HepG2 (cell line): ENCODE results near the gene TK1. TPM values are rescaled to one million over a fixed set of nuclear protein-coding genes. Genes with fewer than 3 reads are reported as not detected.
A peak's percentile ranks its signal among the peaks of the same experiment; 100 is the strongest.

ENCODE experiments used
- AKAP8 ChIP-seq: sonication (generic); formaldehyde crosslinking; IDR thresholded peaks from 2 replicates; pipeline ENCODE4 v1.5.1; 2020; ENCODE audit warnings: mild to moderate bottlenecking, missing genetic modification reagents
- ARNT ChIP-seq: fragments of 450-650 bp; IDR thresholded peaks from 2 replicates; pipeline ENCODE4 v1.6.1; 2017
- CEBPB ChIP-seq: IDR thresholded peaks from 2 replicates; pipeline ENCODE4 v1.6.1; 2011; ENCODE audit warnings: low read depth, low read length, improper control_type of control experiment, borderline replicate concordance
- KLF12 ChIP-seq: sonication (generic); formaldehyde crosslinking; IDR thresholded peaks from 2 replicates; pipeline ENCODE4 v1.4.0; 2020; ENCODE audit warnings: missing genetic modification reagents, borderline replicate concordance
- KLF6 ChIP-seq: IDR thresholded peaks from 2 replicates; pipeline ENCODE4 v1.8.0; 2016; ENCODE audit warnings: missing biosample characterization, missing genetic modification reagents
- RBM22 ChIP-seq: fragments of 200-400 bp; formaldehyde crosslinking; optimal IDR thresholded peaks from 2 replicates; pipeline ENCODE3; 2017; ENCODE audit warnings: mild to moderate bottlenecking, low read length, moderate library complexity
- SAFB2 ChIP-seq: sonication (generic); formaldehyde crosslinking; IDR thresholded peaks from 2 replicates; pipeline ENCODE4 v1.5.1; 2020; ENCODE audit warnings: missing genetic modification reagents, low read depth, mild to moderate bottlenecking, borderline replicate concordance
- SRSF1 ChIP-seq: fragments of 200-400 bp; formaldehyde crosslinking; optimal IDR thresholded peaks from 2 replicates; pipeline ENCODE3; 2017; ENCODE audit warnings: mild to moderate bottlenecking, low read depth, low read length, moderate library complexity
- ZMYM2 ChIP-seq: sonication (generic); formaldehyde crosslinking; IDR thresholded peaks from 2 replicates; pipeline ENCODE4 v1.8.0; 2022; ENCODE audit warnings: mild to moderate bottlenecking, missing genetic modification reagents
- ZNF30 ChIP-seq: sonication (generic); formaldehyde crosslinking; IDR thresholded peaks from 2 replicates; pipeline ENCODE4 v1.5.0; 2020; ENCODE audit warnings: mild to moderate bottlenecking, missing genetic modification reagents
- ZNF546 ChIP-seq: sonication (generic); formaldehyde crosslinking; conservative IDR thresholded peaks from 2 replicates; pipeline ENCODE4 v1.8.1; 2023; ENCODE audit warnings: mild to moderate bottlenecking, missing genetic modification reagents
- ZNF788 ChIP-seq: sonication (generic); formaldehyde crosslinking; IDR thresholded peaks from 2 replicates; pipeline ENCODE4 v1.5.0; 2020; ENCODE audit warnings: mild to moderate bottlenecking, missing genetic modification reagents, borderline replicate concordance
- polyA plus RNA-seq, 8 experiments: library from polyadenylated mRNA; depleted of rRNA in 3 of 8; stranded (reverse) in 7 of 8; unstranded in 1 of 8; fragments of >200 nt; fragmentation: Illumina TruSeq in 4 of 8; extraction: Trizol in 4 of 8; gene quantifications; 2 replicates each; pipeline versions ENCODE4 v1.2.1 to v1.2.3, GENCODE V29; 2011 to 2016; ENCODE audit warnings: low read depth in 4 of 8, missing spikeins in 1 of 8, mixed read lengths in 1 of 8; ENCODE audit not compliant: insufficient read depth in 1 of 8
- total RNA-seq, 5 experiments: library from RNA; depleted of rRNA; stranded (reverse); fragments of >200 nt; fragmentation: Illumina TruSeq; extraction: Trizol; gene quantifications; 2 replicates each; pipeline ENCODE4 v1.2.3, GENCODE V29; 2016; ENCODE audit warnings: low read depth in 1 of 5
- TF ChIP-seq, protein P1 (sequence below): sonication (generic); formaldehyde crosslinking; IDR thresholded peaks from 2 replicates; pipeline ENCODE4 v1.4.0; 2020; ENCODE audit warnings: mild to moderate bottlenecking, missing genetic modification reagents
- TF ChIP-seq, protein P2 (sequence below): sonication (generic); formaldehyde crosslinking; IDR thresholded peaks from 2 replicates; pipeline ENCODE4 v1.4.0; 2020; ENCODE audit warnings: missing genetic modification reagents
- TF ChIP-seq, protein P3 (sequence below): sonication (generic); formaldehyde crosslinking; IDR thresholded peaks from 2 replicates; pipeline ENCODE4 v1.5.1; 2020; ENCODE audit warnings: missing genetic modification reagents, mild to moderate bottlenecking, borderline replicate concordance
- TF ChIP-seq, protein P4 (sequence below): sonication (generic); formaldehyde crosslinking; IDR thresholded peaks from 2 replicates; pipeline ENCODE4 v1.4.0; 2020; ENCODE audit warnings: low read depth, mild to moderate bottlenecking, missing genetic modification reagents

Gene TK1
- total and polyA plus RNA-seq, 2 of the 13 experiments (the other 11 are each of a cell fraction or from before 2014, with no cell fraction given) = 45.0 to 96.0 TPM

DNA sequence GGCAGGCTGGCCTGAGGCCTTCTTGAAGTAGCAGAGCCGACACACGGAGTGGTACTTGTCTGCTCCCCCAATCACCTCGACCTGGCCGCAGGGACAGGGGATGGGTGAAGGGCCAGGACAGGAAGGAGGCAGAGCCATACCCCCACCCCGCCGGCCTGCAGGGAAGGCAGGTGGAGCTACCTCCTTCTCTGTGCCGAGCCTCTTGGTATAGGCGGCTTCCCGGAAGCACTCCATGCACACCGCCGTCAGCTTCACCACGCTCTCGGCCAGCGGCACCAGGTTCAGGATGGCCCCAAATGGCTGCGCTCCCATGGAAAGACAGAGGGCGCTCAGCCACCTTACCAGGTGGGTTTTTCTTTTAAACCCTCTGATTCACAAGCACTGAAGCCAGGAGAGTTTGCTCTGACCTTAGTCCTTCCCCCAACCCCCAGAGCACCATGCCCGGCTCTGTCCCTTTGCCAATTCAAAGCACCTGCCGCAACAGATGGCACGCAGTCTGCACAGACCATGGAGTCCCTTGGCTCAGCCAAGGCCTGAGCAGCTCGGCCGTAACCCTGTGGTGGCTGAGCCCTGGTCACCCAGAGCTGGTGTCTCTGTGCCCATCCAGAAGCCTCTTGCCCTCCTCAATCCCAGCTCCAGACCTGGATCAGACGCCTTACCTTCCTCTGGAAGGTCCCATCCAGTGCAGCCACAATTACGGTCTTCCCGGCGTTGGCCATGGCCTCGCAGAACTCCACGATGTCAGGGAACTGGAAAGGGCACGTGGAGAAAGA, 11.8 kb downstream of the TK1 start (continued):
- TF ChIP-seq, protein P1, sequence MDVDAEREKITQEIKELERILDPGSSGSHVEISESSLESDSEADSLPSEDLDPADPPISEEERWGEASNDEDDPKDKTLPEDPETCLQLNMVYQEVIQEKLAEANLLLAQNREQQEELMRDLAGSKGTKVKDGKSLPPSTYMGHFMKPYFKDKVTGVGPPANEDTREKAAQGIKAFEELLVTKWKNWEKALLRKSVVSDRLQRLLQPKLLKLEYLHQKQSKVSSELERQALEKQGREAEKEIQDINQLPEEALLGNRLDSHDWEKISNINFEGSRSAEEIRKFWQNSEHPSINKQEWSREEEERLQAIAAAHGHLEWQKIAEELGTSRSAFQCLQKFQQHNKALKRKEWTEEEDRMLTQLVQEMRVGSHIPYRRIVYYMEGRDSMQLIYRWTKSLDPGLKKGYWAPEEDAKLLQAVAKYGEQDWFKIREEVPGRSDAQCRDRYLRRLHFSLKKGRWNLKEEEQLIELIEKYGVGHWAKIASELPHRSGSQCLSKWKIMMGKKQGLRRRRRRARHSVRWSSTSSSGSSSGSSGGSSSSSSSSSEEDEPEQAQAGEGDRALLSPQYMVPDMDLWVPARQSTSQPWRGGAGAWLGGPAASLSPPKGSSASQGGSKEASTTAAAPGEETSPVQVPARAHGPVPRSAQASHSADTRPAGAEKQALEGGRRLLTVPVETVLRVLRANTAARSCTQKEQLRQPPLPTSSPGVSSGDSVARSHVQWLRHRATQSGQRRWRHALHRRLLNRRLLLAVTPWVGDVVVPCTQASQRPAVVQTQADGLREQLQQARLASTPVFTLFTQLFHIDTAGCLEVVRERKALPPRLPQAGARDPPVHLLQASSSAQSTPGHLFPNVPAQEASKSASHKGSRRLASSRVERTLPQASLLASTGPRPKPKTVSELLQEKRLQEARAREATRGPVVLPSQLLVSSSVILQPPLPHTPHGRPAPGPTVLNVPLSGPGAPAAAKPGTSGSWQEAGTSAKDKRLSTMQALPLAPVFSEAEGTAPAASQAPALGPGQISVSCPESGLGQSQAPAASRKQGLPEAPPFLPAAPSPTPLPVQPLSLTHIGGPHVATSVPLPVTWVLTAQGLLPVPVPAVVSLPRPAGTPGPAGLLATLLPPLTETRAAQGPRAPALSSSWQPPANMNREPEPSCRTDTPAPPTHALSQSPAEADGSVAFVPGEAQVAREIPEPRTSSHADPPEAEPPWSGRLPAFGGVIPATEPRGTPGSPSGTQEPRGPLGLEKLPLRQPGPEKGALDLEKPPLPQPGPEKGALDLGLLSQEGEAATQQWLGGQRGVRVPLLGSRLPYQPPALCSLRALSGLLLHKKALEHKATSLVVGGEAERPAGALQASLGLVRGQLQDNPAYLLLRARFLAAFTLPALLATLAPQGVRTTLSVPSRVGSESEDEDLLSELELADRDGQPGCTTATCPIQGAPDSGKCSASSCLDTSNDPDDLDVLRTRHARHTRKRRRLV (CRISPR knock-in tag) = no peak
- TF ChIP-seq ZNF546 (no peak), SAFB2 (CRISPR knock-in tag) (no peak), RBM22 (peak; percentile 65), ZNF30 (no peak), ZMYM2 (CRISPR knock-in tag) (no peak), ARNT (no peak), SRSF1 (no peak), KLF12 (CRISPR knock-in tag) (no peak), ZNF788 (CRISPR knock-in tag) (no peak), KLF6 (CRISPR knock-in tag) (no peak), CEBPB (no peak), AKAP8 (CRISPR knock-in tag) (0 out of 2 replicates have a peak, but pooled peaks have one; percentile 58)
- TF ChIP-seq, protein P2, sequence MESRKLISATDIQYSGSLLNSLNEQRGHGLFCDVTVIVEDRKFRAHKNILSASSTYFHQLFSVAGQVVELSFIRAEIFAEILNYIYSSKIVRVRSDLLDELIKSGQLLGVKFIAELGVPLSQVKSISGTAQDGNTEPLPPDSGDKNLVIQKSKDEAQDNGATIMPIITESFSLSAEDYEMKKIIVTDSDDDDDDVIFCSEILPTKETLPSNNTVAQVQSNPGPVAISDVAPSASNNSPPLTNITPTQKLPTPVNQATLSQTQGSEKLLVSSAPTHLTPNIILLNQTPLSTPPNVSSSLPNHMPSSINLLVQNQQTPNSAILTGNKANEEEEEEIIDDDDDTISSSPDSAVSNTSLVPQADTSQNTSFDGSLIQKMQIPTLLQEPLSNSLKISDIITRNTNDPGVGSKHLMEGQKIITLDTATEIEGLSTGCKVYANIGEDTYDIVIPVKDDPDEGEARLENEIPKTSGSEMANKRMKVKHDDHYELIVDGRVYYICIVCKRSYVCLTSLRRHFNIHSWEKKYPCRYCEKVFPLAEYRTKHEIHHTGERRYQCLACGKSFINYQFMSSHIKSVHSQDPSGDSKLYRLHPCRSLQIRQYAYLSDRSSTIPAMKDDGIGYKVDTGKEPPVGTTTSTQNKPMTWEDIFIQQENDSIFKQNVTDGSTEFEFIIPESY (CRISPR knock-in tag) = peak; percentile 92
- TF ChIP-seq, protein P3, sequence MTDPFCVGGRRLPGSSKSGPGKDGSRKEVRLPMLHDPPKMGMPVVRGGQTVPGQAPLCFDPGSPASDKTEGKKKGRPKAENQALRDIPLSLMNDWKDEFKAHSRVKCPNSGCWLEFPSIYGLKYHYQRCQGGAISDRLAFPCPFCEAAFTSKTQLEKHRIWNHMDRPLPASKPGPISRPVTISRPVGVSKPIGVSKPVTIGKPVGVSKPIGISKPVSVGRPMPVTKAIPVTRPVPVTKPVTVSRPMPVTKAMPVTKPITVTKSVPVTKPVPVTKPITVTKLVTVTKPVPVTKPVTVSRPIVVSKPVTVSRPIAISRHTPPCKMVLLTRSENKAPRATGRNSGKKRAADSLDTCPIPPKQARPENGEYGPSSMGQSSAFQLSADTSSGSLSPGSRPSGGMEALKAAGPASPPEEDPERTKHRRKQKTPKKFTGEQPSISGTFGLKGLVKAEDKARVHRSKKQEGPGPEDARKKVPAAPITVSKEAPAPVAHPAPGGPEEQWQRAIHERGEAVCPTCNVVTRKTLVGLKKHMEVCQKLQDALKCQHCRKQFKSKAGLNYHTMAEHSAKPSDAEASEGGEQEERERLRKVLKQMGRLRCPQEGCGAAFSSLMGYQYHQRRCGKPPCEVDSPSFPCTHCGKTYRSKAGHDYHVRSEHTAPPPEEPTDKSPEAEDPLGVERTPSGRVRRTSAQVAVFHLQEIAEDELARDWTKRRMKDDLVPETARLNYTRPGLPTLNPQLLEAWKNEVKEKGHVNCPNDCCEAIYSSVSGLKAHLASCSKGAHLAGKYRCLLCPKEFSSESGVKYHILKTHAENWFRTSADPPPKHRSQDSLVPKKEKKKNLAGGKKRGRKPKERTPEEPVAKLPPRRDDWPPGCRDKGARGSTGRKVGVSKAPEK = no peak
- TF ChIP-seq, protein P4, sequence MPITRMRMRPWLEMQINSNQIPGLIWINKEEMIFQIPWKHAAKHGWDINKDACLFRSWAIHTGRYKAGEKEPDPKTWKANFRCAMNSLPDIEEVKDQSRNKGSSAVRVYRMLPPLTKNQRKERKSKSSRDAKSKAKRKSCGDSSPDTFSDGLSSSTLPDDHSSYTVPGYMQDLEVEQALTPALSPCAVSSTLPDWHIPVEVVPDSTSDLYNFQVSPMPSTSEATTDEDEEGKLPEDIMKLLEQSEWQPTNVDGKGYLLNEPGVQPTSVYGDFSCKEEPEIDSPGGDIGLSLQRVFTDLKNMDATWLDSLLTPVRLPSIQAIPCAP (CRISPR knock-in tag) = no peak
